Suppressor macrophage treated with lipopolysaccharide for 4 hours (primary cell): ENCODE measurements around the gene STUM.

Source experiments
- DNase-seq: peaks from one replicate; pipeline ENCODE4 v3.0.0-alpha.2; 2020

The STUM gene

DNA sequence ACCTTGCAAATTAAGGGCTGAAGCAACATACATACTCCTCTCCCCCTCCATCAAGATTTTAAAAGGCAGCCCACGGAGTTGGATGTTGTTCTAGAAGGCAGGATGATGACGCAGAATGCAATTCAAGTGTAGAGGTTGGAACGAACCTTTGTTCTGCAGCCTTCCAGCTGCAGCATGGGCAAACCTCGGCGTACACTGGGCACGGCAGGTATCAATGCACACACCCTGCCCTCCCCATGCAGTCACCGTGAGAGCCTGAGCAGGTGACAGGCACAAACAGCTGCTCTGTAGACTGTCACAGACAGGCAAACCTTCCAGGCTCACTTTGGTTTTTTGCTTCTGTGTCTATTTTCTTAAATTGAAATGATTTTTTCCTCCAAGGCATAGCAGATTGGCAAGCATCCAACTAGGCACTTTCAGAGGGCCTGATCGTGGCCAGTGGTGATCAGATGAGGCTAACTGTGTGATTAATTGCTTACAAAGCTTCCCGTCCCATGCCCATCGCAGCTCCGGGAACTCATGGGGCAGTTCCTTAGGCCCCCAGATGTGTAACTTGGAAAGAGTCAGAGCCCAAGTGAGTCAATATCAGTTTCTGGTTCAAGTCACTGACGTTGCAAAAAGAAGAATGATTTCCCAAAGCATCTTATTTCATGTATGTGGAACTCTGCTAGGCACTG, 108.2 kb downstream of the STUM start:
- DNase-seq: peak; percentile 95

- no peak for DNase-seq
Observed at GRCh38 chr1:226657895-226658545, 109.5 kb downstream of the STUM start.

DNA sequence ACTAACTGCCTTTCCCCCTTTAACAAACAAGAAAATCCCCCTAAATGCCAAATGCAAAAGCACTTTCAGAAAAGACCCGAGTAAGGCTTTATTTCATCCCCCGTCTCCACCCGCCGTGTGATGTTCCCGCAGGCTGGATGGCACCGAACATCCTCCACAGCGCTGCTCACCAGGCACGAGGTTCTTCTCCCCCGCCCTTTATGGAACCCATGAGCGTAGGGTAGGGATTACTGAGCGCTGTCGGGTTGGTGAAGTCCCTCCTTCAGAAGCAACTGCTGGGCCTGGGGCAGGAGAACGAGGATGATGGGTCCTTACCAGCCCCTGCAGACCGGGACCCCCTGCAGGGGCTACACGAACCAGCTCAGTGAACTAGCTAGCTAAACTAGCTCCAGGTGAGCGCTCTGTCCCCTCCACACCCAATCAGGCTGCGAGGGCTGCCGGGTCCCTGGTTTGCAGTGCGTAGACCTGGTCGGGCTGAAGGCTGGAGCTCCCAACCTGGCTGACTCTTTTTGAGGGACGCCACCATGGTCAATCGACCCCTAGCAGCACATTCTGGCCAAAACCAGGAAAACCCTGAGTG, 110.1 kb downstream of the STUM start:
- no peak for DNase-seq
